ENCODE data around the gene BNIPL.

The BNIPL gene

DNA sequence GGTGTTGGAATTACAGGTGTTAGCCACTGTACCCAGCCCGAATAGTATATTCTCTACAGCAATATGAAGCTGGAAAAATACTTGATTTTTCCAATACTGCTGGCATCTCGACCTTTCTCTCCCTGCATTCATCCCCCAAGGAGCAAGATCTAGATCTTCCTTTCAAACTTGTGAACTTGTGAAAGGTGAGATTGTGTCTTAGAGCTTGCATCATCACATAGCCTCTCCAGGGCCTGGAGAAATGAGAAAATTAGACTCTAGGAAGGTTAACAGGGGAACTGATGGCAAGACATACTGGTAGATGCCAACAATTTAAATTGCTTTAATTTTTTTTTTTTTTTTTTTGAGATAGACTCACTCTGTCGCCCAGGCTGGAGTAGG lies 26.1 kb upstream of the BNIPL start:
- DNase-seq, result no peak

DNA sequence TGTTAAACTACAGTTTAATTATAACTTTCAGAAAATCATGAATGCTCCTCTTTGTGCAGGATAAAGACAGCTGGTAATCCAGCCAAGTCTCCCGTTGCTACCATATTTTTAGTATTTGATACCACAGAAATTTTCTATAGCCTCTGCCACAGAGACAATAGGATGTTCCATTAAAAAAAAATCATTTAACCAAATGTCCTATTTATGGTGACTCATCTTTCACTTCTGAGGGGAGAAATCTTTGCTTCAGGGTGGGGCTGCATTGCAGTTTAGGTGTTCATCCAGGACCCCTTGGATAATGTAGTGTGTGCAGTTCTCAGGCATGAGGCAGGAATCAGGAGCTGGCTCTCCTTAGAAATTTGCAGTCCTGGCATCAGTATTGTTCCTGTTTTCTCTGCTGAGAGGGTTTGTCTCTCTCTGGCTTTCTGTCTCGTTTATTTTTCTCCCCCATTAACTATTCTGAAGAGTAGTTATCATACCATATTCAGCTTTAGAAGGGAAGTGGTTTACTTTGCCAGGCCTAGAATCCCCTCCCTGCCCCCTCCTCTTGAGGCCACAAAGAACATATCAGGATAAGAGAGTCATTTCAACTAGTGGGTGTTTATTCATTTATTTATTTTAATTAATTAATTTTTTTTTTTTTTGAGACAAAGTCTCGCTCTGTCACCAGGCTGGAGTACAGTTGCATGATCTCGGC lies 25.1 kb upstream of the BNIPL start:
- DNase-seq, result no peak

DNA sequence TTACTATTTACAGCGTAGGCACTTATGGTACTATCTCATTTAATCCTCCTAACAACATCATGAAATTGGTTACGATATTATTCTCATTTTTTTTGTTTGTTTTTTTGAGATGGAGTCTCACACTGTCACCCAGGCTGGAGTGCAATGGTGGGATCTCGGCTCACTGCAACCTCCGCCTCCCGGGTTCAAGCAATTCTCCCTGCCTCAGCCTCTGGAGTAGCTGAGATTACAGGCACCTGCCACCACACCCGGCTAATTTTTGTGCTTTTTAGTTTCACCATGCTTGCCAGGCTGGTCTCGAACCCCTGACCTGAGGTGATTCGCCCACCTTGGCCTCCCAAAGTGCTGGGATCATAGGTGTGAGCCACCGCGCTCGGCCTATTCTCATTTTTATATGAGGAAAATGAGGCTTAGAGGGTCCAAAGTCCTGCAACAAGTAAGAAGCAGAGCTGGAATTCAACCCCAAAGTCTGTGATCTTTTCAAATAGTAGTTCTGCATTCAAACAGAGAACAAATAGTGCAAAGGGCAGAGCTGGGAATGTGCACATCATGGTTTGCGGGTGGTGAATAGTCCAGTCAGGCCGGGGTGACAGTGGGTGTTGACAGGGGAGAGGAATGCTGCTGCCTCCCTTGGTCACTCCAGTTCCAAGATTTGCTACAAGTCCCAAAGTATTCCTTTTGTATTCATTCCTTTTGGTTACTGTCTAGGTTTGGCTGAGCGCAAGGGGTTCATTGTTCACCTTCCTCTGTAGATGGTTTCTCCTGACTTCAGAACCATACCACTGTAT lies 23.5 kb upstream of the BNIPL start:
- DNase-seq, result no peak

DNA sequence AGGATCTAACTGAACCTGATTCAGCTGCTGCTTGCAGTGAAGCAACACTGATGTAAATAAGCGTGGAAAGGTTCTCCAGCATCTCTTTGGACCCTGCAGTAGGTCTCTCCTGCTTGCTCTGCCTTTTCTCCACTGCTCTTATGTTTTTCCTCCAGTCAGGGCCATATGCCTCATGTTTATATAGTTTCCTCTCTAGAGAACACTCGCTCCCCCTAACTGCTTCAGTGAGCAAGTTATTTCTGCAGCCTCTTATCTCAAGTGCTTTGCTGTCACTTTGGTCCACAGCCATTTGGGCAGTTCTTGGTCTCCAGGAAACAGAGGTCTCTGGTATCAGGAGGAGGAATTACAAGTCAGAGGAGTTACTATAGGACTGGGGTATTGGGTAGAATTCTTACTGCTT lies 22.9 kb upstream of the BNIPL start:
- DNase-seq, result no peak

DNA sequence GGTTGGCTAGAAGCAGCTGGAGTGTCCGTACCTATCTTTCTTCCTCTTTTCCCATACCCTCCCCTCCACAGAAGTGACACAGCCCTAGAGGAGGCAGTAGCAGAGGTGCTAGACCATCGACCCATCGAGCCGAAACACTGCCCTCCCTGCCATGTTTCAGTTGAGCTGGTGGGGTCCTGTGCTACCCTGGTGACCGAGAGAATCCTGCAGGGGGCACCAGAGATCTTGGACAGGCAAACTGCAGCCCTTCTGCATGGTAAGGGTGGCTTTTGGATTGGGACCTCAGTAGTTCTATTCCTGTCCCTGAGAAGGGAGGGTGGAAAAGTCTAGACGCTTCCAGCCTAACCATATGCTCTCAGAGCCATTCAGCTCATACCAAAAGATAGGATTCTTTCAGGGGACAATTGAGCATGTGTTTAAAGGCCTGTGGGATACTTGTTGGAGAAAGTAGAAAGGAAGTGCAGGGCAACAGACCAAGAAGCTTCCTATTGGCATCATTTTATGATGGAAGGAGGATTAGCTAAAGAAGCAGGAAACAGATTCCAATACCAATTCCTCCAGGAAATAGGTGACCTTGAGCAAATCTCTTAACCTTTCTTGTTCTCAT lies 11.7 kb upstream of the BNIPL start:
- peak in 1 of 2 experiments; percentile 21 for DNase-seq

DNA sequence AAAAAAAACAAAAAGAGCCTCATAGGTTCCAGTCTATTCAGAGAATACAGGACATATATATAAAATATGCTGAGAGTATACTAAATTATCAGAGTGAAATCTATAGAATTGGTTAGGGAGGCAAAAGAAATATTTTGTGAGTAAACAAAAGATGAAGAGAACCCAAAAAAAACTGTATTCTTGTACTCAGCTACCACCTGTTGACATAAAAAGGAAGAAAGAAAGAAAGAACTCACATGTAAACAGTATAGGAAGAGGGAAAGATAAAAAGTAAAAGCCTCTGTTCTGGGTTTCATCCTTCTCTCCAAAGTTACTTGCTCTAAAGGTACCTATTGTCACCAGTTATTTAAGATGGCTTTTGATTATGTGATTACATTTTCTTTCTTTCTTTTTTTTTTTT lies 9.9 kb upstream of the BNIPL start:
- no peak for DNase-seq

DNA sequence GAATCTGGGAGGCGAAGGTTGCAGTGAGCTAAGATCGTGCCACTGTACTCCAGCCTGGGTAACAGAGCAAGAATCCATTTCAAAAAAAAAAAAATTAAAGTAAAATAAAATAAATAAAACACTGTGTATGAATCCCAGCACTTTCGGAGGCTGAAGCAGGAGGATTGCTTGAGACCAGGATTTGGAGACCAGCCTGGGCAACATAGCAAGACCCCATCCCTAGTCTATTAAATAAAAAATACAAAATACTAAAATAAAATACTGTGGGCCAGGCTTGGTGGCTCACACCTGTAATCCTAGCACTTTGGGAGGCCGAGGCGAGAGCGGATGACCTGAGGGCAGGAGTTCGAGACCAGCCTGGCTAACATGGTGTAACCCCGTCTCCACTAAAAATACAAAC lies 4.2 kb upstream of the BNIPL start:
- no peak for DNase-seq

DNA sequence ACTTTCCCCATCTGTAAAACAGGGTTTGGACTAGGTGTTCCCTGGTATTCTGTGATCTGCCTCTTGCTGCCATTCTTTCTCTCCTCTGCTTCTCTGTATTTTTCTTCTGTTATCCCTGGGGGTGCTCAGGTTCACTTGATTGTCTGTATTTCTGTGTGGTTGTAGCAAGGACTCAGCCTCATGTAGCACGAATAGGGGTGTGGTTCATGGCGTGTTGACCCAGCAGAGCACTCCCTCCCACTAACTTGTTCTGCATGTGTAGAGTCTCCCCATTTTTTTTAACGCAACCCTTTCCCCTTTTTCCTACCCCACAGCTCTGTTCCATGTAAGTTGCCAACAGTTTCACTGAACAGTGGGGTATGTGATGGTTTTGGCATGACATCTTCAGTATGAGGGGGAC lies 1.2 kb upstream of the BNIPL start:
- DNase-seq, result no peak

DNA sequence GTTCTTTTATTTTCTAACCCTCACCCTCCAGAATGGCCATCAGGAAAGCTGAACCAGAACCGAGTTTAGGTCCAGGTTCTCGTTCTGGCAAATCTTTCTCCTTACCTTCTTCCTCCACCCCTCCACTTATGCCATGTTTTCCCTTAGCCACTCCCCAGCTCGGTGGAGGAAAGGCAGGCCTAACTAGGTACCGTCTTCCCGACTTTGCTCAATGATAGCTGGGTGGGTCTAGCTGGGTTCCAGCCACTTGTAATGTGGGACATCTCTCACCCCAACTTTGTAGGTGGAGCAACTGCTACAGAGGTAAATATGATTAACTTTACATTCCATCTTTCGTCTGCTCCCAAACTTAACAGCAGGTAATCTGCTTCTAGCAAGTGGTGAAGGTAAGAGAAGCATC lies 646 bp downstream of the BNIPL start:
- DNase-seq, result no peak

DNA sequence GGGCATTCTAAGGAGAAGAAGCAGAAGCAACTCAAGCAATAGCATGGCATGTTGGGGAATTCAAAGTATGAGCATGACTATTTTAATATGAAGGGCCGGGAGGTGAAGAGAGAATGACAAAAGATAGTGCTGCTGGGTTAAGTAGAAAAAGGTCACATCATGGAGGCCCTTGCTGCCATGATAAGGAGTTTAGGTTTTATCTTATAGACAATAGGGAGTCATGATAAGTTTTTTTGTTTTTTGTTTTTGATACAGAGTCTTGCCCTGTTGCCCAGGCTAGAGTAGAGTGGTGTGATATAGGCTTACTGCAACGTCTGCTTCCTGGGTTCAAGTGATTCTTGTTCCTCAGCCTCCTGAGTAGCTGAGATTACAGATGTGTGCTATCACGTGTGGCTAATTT lies 3.1 kb downstream of the BNIPL start:
- no peak for DNase-seq

DNA sequence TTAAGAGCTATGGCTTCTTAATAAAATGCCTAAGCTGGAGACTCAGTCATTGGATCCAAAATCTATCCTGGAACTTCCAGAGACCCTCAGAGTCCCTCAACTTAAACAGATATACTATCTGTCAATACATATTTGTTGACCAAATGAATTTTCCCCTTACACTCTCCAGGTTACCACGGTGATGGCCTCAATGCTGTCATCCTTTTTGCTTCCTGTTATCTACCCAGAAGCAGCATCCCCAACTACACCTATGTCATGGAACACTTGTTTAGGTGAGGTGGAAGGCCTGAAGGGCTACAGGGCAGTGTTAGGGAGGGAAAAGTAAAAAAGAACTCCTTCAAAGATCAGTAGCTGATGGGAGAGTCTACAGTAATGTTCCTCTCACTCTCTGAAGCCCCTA lies 6.8 kb downstream of the BNIPL start:
- DNase-seq, result no peak

DNA sequence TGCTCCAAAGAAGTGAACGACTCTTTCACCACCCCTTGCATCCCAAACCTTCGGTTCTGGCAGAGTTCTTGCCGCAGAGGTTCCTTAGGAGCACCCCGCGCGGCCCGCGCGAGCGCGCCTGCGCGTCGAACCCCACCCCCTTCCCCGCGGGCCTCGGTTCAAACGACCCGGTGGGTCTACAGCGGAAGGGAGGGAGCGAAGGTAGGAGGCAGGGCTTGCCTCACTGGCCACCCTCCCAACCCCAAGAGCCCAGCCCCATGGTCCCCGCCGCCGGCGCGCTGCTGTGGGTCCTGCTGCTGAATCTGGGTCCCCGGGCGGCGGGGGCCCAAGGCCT lies 11.2 kb downstream of the BNIPL start, which contains the start of gene C1orf56:
C1orf56 (plus strand) TSS at position 161 of the 334 bp plus-strand sequence; CDS start at position 258, 97 bp downstream.
- peak in 1 of 2 experiments; percentile 35 for DNase-seq

DNA sequence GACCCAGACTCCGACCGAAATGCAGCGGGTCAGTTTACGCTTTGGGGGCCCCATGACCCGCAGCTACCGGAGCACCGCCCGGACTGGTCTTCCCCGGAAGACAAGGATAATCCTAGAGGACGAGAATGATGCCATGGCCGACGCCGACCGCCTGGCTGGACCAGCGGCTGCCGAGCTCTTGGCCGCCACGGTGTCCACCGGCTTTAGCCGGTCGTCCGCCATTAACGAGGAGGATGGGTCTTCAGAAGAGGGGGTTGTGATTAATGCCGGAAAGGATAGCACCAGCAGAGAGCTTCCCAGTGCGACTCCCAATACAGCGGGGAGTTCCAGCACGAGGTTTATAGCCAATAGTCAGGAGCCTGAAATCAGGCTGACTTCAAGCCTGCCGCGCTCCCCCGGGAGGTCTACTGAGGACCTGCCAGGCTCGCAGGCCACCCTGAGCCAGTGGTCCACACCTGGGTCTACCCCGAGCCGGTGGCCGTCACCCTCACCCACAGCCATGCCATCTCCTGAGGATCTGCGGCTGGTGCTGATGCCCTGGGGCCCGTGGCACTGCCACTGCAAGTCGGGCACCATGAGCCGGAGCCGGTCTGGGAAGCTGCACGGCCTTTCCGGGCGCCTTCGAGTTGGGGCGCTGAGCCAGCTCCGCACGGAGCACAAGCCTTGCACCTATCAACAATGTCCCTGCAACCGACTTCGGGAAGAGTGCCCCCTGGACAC lies 11.7 kb downstream of the BNIPL start:
- peak; percentile 32 to 41 for DNase-seq

DNA sequence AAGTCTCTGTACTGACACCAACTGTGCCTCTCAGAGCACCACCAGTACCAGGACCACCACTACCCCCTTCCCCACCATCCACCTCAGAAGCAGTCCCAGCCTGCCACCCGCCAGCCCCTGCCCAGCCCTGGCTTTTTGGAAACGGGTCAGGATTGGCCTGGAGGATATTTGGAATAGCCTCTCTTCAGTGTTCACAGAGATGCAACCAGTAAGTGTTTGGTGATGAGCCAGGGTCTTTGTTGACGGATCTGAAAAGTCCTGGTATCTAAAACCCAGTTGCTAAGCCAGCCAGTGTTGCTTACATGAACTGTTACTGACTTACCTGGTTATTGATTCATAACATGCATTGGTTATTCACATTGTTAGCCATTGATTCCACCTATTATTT lies 12.3 kb downstream of the BNIPL start:
- DNase-seq, result no peak

DNA sequence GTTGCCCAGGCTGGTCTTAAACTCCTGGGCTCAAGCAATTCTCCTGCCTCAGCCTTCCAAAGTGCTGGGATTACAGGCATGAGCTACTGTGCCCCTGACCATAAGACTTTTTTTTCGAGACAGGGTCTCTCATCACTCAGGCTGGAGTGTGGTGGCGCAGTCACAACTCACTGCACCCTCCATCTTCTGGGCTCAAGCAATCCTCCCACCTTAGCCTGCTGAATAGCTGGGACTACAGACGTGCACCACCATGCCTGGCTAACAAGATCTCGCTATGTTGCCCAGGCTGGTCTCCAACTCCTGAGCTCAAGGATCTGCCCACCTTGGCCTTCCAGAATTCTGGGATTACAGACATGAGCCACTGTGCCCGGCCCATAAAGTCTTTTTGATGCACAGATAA lies 13.1 kb downstream of the BNIPL start:
- DNase-seq, result no peak

DNA sequence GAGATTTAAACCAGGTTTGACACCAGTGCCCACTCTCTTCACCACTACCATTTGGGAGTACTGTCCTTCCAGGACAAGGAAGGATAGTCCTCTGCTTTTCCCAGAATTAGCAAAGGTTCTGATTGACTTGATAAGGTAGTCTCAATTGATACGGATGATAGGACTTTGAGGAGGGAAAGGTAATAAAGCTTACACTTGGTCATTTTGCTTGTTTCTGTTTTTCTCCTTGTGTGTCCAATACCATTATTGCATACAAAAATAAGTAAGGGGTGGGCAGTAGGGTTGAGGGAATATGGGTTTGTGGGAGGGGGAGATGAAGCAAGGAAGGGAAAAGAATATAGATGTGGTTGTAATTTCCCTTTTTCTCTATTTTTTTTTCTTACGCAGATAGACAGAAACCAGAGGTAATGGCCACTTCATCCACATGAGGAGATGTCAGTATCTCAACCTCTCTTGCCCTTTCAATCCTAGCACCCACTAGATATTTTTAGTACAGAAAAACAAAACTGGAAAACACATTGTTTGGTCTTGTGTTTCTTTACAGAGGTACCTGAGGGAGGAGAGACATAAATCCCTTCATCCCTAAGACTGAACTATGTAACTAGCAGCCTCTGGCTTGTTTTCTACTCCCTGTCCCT lies 13.8 kb downstream of the BNIPL start:
- DNase-seq, result no peak

DNA sequence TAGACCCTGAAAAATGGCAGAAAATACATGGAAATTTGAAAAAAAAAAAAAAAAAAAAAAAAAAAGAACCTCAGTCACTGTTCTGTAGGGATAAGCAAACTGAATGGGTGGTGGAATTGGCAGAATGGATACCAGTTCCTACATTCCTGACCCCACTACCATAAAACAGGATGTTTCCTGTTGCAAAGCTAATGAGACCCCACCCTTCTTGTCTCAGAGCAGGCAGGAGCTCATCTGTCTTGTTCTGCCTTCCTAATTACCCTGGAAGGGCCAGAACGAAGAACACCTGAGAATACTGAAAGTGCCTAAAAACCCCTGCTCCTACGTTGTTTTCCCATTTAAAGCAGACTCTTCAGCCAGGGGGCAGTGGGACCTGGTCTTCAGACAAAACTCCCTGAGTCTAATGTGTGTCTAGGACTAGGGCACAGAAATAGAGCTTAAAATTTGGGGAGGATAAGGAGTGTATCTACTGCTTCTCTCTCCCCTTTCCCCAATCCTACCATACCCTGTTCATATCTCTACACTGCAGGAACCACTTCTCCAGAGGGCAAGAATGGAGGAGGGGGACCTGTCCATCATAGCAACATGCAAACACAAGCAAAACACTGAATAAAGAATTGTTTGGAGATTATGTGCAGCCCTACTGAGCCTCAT lies 15.1 kb downstream of the BNIPL start:
- DNase-seq, result no peak

DNA sequence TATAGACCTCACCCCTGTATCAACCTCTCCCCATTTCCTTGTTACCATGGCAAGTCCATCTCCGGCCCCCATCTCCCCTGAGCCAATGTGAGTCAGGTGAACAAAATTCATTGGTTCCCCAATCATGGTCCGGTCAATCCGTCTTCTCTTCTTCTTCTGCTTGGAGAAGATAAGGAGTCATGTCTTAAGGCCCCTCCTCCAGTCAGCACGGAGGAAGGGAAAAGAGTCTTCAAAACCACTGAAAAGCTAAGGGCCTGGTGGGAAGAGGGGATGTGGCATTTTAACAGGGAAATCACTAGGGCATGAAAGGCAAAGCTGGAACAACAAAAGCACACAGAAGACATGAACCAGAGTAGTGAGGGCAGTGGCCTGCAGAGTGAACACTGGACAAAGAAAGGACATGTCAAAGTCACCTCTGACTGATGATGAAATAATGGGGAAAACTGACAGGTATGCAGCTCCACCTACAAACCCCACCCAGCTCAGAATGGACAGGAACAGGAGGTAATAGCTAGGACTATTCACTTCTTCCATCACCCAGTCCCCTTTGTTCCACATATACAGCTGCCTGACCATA lies 18.7 kb downstream of the BNIPL start:
- DNase-seq, result no peak

DNA sequence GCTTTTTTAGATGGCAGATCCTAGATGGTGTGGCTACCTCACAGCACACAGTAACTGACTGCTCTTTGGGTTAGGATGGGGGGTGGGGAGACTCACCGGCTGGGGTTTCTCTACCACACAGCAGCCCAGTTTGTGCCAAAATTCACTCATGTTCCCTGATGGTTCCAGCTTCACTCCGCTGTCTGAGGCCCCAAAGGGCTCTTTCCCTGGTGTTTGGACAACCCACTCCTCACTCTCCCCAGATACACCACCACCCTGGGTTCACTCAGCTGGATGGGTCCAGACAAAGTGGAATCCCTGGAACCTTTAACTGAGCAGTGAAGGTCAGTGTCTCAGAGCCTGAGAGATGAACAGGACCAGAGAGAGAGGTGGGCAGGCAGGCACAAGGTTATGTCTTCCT lies 19.2 kb downstream of the BNIPL start:
- DNase-seq, result no peak

DNA sequence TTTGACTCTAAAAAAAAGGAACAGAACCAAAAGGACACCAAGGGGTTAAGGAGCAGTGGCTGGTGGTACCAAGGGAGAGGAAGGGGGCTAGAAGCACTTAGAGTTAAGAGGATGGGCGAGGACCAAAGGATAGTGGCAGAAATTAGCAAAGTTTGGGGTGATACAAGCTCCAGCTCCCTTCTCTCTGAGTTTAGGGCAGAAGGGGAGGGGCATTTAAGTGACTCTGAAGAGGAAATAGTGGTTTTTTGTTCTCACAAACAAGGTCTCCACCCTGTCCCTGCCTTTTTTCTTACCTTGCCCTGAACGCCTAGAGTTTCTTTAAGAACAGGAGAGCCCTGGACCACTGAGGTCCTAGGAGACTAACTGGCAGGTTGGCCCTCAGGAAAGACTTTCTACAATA lies 19.8 kb downstream of the BNIPL start:
- no peak for DNase-seq

DNA sequence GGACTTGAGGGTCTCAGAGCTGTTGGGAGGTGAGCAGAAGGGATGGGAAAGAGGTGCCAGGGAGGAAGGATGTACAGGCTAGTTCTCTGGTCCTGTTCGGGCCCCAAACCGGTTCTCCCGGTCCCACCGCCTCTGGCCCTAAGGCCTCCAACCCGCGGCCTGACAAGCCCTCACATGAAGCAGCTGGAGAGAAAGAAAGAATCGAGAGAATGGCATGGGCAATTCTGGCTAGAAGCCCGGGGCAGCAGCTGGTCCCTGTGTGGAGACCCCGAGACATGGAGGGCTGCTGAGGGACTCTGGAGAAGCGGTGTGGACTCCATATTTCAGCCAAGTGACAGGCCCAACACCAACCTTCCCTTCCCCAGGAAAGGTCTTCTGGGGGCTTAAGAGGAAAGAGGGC lies 22.3 kb downstream of the BNIPL start:
- no peak for DNase-seq

Measured in SW 1271 (cell line).